K562 treated with DMSO at 1 percent for 24 hours (cell line): ENCODE data around the gene IFNL1. TPM values are rescaled to one million over a fixed set of nuclear protein-coding genes. Genes with fewer than 3 reads are reported as not detected.

Experiments
- total RNA-seq: library from RNA; unstranded; fragments of 300-600 nt; gene quantifications from 2 replicates; pipeline ENCODE4 v1.2.3, GENCODE V29; 2022; ENCODE audit warnings: low read depth; ENCODE audit not compliant: insufficient read depth

The IFNL1 gene
- not detected in 2 replicates for total RNA-seq

DNA sequence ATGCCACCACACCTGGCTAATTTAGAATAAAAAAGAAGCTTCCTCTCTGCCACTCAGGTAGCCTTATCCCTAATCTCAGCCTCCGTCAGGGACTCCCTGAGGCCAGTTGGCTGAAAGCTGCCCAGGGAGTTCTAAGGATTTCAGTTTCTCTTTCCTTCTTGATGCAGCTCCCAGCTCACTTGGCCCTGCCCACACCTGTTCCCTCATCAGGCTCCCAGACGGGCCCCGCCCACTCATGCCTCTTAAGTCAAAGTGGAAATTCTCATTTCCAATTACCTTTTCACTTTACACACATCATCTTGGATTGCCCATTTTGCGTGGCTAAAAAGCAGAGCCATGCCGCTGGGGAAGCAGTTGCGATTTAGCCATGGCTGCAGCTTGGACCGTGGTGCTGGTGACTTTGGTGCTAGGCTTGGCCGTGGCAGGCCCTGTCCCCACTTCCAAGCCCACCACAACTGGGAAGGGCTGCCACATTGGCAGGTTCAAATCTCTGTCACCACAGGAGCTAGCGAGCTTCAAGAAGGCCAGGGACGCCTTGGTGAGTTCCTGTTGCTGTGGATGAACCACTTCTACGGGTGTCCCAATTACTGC, at the start of gene IFNL1:
IFNL1 (plus strand) TSS at position 353 of the 591 bp plus-strand sequence; CDS start at position 368, 15 bp downstream.

DNA sequence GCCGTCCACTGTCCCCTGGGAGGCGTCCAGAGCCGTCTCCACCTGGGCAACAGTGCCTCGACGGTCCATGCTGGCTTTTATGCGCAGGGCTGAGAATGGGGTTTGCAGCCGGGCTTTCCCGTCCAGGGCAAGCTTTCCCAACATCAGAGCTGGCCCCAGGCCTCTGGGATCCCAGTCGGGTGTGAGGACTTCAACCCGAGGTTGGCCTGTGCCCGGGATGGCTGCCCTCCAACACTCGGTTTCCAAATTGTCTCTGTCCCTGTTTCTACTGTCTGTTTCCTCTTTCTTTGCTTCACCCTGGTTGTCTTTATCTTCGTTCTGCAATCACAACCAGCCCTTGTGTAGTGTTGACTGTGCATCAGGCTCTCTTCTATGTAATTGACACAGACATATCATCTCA, 47.4 kb upstream of the IFNL1 start, which contains the start of gene IFNL4:
IFNL4 (minus strand) TSS at position 51 of the 400 bp plus-strand sequence.

DNA sequence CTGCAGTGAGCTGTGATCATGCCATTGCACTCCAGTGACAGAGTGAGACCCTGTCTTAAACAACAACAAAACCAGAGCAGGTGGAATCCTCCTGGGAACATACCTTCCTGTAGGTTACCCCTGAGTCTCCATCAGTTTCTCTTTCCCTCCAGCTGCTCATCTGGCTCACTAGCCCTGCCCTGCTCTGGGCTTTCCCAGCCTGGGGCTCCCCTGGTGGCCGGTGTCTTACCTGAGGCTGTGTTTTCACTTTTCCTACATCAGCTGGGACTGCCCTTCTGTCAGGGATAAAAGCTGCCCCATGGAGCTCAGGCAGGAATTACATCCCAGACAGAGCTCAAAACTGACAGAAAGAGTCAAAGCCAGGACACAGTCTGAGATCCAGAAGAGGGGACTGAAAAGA, 28.1 kb upstream of the IFNL1 start, which contains the start of gene IFNL2:
IFNL2 (plus strand) TSS at position 312 of the 400 bp plus-strand sequence. CDS start 173 bp downstream, outside the sequence.

DNA sequence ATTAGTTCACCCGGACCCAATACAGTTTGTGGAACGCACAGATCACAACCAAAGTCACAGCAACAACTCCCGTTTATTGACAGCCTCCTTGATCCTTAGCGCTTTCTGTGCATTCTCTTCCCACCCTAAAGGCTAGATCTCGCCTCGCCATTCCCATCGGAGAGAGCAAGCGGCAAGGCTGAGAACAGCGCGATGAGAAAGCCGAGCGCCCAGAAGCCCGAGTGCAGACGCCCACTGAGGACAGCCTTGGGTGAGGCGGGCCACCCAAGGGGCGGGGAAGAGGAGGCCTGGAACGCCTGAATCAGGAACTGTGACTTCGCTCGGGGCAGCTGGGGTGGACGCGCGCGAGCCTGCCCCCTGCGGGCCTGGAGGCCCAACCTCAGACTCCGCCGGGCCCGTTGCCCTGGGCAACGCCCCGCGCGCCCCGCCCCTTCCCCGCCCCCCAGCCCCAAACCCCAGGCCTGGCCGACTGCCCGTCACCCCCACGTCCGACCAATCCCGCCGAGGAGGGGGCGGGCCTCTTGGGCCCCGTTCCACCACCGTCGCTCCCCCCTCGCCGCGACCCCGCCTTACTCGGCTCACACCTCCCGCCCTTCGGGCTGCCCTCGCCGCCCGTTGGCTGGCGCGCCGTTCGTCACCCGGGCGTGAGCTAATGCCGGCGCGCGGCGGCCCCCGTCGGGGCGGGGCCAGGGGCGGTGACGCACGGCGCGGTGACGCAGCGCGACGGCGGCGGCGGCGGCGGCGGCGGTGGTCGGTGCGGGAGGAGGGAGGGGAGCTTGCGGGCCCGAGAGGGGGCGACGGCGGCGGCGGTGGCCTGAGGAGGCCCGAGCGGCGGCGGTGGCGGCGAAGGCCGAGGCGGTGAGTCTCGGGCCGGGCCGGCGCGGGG, 45.8 kb downstream of the IFNL1 start, which contains the start of gene SAMD4B:
SAMD4B (plus strand) TSS at position 703 of the 886 bp plus-strand sequence. CDS start 14,473 bp downstream, outside the sequence.

Other genes with a start within 250 kb of the IFNL1 start
- gene ACP7, start 212.0 kb upstream of the IFNL1 start, total RNA-seq: not detected in 2 replicates
- gene PAK4, start 170.6 kb upstream of the IFNL1 start, total RNA-seq: 48.0 and 51.2 TPM in 2 replicates
- not detected in 2 replicates for gene NCCRP1, start 99.4 kb upstream of the IFNL1 start, total RNA-seq
- not detected in 2 replicates for gene SYCN, start 92.1 kb upstream of the IFNL1 start, total RNA-seq
- not detected in 2 replicates for gene IFNL3, start 51.4 kb upstream of the IFNL1 start, total RNA-seq
- gene IFNL4, start 47.6 kb upstream of the IFNL1 start, total RNA-seq: not detected in 2 replicates
- not detected in 2 replicates for gene IFNL2, start 28.0 kb upstream of the IFNL1 start, total RNA-seq
- gene LRFN1, start 24.5 kb downstream of the IFNL1 start, total RNA-seq: 10.9 TPM in 2 replicates
- gene GMFG, start 39.6 kb downstream of the IFNL1 start, total RNA-seq: 81.4 and 85.9 TPM in 2 replicates
- gene SAMD4B, start 46.0 kb downstream of the IFNL1 start, total RNA-seq: 170 and 208 TPM in 2 replicates
- gene PAF1, start 94.7 kb downstream of the IFNL1 start, total RNA-seq: 50.1 and 61.0 TPM in 2 replicates
- 36.0 and 37.6 TPM in 2 replicates for gene MED29, start 95.0 kb downstream of the IFNL1 start, total RNA-seq
- gene ZFP36, start 110.4 kb downstream of the IFNL1 start, total RNA-seq: 27.8 and 28.8 TPM in 2 replicates
- 10.1 and 12.5 TPM in 2 replicates for gene PLEKHG2, start 116.3 kb downstream of the IFNL1 start, total RNA-seq
- 10,023 and 10,404 TPM in 2 replicates for gene RPS16, start 139.5 kb downstream of the IFNL1 start, total RNA-seq
- gene SUPT5H, start 149.2 kb downstream of the IFNL1 start, total RNA-seq: 124 and 137 TPM in 2 replicates
- 110 and 117 TPM in 2 replicates for gene TIMM50, start 184.4 kb downstream of the IFNL1 start, total RNA-seq
- 1.6 and 1.7 TPM in 2 replicates for gene DLL3, start 202.5 kb downstream of the IFNL1 start, total RNA-seq
- not detected in 2 replicates for gene SELENOV, start 218.7 kb downstream of the IFNL1 start, total RNA-seq
- 8.8 and 9.2 TPM in 2 replicates for gene EID2B, start 236.4 kb downstream of the IFNL1 start, total RNA-seq
- 31.7 and 34.8 TPM in 2 replicates for gene EID2, start 243.8 kb downstream of the IFNL1 start, total RNA-seq